T-helper 22 cell (primary cell): Measurements from ENCODE around the gene FAM13A.
"Not testable (repeated sequence)": the region's sequence is repeated elsewhere in the genome, so short reads cannot be mapped to it uniquely, and the experiment has no call there.

Experiments
- DNase-seq: peaks from one replicate; pipeline ENCODE4 v3.0.0-alpha.2; 2020; ENCODE audit warnings: low read depth

FAM13A gene

DNA sequence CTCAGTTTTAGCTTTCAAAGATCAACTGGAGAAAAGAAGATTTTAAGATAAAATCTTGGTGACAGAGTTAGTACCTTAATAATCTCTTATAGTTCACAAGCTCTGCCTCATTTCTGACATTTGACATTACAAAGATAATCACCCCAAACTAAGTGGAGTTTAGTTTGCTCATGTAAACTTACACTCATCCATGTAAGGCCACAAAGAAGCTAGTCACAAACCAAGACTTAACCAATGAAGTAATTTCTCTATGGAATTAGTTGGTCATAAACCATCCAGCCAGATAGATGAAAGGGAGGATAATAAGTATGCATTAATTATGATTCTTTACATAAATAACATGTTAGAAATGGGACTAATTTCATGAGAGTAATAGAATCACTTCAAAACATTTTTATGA, 159.2 kb downstream of the FAM13A start:
- DNase-seq: no peak

DNA sequence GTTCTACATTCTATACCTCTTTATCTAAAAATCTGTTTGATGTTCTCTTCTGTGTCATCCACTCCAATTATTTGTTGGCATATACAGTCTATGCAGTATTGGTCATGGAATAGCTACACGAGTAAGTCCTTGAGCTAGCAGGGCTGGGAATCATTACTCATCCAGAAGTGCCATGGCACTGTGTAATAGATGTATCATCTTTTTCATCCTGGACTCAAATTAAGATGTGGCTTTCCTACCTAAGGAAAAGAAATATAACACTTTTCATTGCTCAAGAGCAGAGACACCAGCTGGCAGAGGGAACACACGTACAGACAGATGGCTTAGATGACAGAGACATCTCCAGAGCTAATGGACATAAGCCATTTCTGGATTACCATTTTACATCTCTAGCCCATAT, 159.8 kb downstream of the FAM13A start:
- no peak for DNase-seq

DNA sequence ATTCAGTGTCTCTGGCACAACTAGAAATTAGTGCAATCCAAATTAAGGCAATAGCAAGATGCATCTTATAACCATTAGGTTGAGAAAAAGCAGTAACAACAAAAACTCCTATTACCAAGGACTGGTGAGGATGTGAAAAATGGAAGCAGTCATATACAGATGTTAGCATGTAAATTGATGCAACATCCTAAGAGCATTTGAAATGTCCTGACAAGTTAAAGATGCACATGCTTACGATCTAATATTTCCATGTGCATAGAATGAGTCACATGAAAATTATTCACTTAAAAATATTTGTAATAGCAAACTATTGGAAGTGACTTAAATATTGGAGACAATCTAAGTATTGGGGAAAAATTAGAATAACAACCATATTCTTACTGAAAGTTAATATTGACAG, 163.0 kb downstream of the FAM13A start:
- DNase-seq: no peak

DNA sequence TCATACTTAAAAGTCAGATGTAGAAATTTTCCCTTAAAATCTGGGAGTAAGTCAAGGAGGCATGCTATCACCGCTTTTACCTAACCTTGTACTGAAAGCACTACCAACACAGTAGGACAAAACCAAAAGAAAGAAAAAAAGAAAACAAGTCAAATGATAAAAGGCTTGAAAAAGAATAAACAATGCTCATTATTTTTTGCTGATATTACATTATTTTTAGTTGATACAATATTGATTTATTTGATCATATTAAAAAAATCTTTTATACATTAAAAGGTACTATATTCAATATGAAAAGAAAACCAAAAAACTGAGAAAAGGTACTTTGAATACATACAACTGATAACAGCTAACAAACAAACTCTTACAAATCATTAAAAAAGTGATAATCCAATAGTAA, 164.3 kb downstream of the FAM13A start:
- no peak for DNase-seq

DNA sequence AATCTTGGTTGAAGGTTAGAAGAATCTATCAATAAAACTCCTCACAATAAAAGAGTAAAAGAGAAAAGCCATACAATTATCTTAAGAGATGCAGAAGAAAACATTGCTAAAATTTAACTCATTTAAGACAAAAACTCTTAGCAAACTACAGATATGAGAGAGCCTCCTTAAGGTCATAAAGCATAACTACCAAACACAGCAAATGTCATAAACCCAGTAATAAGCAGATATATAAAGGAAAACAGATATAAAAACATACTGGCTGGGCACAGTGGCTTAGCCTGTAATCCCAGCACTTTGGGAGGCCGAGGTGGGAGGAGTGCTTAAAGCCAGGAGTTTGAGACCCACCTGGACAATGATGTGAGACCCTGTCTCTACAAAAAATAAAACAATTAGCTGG, 165.3 kb downstream of the FAM13A start:
- DNase-seq: no peak

DNA sequence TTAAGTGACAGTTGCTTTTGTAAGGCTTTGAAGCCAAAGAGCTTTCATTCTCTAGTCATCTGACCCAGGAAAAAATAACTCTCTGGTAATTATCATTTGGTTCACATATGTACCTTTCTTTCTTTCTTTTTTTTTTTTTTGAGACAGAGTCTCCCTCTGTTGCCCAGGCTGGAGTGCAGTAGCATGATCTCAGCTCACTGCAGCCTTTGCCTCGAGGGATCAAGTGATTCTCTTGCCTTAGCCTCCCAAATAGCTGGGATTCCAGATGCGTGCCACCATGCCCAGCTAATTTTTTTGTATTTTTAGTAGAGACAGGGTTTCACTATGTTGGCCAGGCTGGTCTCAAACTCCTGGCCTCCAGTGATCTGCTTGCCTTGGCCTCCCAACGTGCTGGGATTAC, 169.6 kb downstream of the FAM13A start:
- not testable (repeated sequence) for DNase-seq

DNA sequence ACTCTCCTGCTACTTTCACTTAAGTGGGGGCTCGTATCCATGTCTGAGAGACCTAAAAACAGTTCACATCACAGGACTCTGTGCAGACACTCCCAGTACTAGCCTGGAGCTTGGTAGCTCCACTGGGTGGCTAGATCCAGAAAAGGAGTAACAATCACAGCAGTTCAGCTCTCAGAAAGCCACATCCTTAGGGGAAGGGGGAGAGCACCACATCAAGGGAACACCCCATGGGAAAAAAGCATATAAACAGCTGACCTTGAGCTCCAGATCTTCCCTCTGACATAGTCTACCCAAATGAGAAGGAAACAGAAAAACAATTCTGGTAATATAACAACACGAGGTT, 175.8 kb downstream of the FAM13A start:
- DNase-seq: no peak

DNA sequence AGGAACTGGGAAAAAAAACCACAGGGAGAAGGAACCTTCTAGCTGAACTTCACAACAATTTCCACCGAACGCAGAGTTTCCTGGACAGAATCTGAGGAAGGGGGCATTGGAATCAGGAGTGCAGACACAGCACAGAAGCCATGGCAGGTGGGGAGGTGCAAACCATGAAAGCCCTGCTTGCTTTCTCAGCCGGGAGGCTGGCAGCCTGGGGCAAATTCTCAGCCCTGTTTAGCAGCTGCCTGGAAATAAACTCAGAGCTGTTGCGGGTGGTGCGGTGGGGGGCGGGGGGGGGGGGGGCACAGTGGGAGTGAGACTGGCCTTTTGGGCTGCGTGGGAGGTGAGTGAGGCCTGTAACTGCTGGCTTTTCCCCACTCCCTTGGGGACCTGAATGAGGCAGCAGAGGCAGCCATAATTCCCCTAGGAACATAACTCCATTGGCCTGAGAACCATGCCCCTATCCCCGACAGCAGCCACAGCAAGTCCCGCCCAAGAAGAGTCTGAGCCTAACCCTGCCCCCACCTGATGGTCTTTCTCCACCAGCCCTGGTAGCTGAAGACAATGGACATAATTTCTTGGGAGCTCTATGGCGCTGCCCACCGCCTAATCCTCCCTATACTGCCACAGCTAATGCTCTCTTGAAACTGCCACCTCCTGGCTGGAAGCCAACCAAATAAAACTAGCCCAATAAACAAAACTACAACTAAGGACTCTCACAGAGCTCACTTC, 176.3 kb downstream of the FAM13A start:
- no peak for DNase-seq

DNA sequence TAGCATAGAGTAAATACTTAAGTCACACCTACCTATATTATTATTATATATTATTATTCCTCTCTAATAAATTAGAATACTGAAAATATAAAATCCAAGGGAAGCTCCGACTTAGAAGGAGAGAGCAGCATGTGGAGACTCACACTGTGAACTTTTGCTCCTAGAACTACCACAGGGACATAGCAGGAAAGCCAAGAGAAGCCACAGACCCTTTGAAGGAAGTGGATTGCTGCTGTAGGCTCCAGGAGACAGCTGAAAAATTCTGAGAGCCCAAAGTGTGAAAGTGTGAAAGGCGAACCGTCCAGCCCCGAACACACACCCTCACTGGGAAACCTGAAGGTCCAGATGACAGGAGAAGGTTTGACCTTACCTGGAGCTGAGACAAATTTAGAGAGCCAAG, 177.0 kb downstream of the FAM13A start:
- no peak for DNase-seq

DNA sequence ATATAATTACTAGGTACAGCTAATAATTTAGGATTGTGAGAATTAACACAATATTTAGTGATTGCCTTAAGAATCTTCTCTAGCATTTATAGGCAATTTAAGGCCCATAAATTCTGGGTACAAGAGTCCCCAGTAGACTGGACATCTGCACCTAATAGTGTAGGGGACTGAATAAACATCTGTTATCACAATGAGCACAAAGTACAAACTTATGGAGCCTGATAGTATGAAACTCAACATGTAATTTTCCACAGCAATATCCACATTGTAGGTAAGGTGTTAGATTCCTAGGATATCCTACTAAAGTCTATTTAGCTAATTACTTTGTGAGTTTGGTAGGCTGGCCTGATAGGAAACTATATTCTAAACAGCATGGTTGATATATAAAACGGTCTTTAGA, 178.3 kb downstream of the FAM13A start:
- DNase-seq: no peak

DNA sequence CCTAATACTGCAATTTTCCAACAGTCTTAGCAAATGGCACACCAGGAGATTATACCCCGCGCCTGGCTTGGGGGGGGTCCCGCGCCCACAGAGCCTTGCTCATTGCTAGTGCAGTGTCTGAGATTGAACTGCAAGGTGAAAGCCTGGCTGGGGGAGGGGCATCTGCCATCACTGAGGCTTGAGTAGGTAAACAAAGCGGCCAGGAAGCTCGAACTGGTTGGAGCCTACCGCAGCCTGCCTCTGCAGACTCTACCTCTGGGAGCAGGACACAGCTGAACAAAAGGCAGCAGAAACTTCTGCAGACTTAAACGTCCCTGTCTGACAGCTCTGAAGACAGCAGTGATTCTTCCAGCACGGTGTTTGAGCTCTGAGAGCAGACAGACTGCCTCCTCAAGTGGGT, 186.6 kb downstream of the FAM13A start:
- no peak for DNase-seq

DNA sequence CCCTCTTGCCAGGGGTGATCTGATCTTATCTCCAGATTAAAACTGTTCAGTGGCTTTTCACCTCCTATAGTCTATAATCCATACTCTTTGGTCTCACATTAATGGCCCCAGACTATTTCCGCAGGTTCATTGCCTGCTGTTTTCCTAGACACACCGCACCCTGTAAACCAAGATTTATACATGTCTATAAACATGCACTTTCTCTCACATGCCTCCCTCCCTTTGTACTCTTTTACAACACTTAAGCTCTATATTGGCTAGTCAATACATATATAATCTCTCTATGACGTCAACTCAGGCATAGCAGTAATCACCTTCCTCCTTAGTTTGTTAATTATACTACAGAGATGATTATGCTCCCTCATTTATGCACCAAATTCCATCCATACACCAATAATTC, 188.5 kb downstream of the FAM13A start:
- no peak for DNase-seq

DNA sequence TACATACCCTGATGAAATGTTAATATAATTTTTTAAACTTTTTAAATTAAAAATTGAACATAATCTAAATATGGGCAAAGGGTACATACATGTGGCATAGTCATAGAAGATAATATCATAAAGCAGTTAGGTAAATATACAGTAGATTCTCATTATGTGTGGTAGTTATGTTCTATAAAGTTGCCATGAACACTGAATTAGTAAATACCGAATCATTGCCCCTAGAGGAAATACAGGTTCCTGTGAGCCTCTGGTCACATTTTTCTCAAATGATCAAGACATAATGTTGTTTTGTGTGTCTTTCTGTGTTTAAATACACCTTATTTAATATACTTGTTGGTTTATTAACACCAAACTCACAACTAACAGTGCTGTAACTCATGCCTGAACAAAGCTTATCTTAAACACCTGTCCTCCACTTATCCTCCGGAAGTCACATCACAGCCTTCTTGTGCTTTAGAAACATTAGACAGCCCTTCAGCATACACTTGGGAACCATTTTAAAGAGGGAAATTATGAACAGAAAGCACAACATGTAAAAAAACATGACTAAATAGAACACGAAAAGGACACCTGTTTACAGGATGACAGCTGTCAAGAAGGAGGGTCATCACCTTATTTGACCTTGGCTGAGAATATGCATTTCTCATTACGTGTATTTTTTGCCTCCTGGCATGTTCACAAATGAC, 190.0 kb downstream of the FAM13A start:
- DNase-seq: no peak

DNA sequence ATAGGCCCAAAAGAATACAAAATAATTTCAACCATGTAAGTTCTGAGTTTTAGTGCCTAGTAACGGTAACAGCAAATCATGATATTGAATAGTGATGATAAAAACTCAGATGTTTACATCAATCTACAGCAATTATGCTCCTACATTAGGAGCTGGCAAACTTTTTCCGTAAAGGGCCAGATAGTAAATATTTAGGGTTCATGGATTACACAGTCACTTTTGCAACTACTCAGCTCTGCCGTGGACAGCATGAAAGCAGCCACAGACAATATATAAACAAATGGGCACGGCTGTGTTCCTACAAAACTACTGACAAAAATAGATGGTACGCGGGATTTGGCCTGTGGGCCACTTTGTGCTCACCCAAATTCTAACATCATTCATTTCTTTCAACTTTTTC, 191.5 kb downstream of the FAM13A start:
- DNase-seq: no peak

DNA sequence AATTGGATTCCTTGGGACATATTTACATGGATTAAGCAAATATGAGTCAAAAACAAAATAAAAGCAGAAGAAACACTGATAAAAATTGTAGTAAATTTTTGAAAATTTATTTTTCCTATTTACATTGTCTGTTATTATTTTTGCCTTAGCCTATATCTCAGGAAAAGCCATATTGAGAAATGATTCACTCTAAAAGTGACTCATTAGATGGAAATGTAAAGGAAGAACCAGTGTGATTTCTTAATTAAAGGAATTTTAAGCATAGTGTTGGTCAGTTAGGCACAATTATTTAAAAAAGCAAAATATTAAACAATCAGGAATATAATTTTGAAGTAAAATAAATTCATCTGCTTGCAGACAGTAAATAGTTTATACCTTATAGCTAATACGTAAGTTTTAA, 191.9 kb downstream of the FAM13A start:
- DNase-seq: no peak

DNA sequence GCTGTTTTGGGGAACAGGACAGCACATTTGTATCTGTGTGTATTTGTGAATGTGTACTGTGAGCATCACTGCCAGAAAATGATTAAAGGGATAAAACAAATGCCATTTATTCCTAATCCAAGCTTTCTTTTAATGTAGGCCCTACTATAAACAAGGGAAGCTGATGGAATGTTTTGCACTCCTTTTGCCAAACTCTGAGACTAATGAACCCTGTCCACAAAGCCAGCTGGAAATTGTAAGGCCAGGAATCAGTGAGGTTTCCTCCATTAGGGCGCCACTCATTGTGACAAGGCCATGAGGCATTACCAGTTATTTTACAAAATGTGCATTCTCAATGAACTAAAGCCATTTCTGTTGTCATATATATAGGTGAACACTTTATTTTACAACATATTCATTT, 196.4 kb downstream of the FAM13A start:
- DNase-seq: no peak

DNA sequence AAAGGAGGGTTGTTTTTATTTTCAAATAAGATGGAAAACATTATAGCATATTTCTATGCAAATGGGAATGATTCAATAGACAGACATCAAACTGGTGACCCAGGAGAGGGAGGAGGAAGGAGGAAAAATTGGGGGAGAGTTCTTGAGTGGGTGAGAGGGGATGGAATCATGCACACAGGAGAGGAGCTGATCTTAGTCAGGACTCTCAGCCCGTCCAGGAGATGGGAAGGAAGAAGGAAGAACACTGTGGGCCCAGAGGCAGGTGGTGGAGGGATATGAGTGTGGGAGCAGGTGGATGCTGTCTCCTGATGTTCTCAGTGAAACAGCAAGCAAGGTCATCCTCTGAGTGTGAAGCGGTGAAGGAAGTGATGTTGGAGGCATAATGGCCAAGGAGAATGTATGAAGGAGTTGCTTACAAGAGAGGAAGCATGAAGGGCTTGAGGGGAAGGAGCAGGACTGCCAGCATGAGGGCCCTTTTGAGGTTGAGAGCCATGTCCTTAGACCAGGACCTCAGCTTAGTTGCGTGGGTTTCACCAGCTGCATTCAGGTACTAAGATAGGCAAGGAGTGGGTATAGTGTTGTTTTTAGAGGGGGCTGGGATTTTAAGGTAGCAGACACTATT, 197.7 kb downstream of the FAM13A start:
- no peak for DNase-seq

DNA sequence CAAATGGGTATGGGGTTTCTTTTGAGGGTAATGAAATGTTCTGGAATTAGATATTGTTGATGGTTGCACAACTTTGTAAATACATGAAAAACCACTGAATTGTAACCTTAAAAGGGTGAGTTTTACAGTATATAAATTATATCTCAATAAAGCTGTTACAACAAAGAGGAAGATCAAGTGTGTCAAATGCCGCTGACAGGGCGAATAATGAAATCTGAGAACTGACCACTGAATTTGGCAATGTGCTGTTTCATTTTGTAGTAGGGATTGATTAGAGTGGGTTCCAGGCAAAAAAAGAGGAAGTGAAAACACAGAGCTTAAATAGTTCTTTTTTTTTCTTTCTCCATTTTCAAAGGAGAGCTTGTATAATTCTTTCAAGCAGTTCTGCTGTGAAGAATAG, 198.2 kb downstream of the FAM13A start:
- no peak for DNase-seq

DNA sequence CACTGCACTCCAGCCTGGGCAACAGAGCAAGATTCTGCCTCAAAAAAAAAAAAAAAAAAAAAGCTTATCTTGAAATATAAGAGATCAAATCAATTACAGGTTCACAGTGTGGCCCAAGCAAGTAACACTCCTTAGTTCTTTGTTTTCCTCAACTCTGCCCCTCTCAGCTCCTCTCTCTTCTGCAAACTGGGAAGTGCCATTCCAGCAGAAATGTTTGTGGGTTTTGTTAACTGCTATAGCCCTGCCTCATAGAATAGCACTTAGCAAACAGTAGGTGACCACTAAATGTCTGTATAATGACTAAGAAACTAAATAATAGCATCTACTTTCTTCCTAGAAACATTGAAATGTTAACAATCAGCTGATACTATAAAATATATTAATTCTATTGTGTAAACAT, 199.4 kb downstream of the FAM13A start:
- DNase-seq: no peak

DNA sequence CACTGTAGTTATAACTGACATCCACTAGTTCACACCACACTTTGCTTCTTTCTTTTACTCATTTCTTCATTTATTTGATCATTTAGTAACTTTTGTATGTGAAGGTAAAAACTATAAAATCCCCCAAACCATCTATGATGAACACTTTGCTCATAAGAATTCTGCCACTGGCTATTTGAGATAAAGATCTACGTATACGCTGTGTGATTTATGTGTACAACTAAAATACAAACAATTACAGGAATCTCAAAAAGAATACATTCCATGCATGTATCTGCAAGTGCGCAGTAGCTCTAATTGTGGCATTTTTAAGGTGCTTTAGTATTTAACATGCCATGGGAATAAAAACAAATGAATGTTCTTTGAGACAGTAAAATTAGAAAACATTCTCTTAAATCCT, 202.5 kb downstream of the FAM13A start:
- DNase-seq: no peak

DNA sequence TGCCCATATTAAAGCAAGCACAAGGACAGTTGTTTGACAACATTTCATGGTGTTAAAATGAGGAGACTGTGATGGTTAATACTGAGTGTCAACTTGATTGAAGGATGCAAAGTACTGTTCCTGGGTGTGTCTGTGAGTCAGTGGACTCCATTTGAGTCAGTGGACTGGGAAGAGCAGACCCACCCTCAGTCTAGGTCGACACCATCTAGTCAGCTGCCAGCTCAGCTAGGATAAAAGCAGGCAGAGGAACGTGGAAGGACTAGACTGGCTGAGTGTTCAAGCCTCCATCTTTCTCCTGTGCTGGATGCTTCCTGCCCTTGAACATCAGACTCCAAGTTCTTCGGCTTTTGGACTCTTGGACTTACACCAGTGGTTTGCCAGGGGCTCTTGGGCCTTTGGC, 203.4 kb downstream of the FAM13A start:
- DNase-seq: not testable (repeated sequence)

DNA sequence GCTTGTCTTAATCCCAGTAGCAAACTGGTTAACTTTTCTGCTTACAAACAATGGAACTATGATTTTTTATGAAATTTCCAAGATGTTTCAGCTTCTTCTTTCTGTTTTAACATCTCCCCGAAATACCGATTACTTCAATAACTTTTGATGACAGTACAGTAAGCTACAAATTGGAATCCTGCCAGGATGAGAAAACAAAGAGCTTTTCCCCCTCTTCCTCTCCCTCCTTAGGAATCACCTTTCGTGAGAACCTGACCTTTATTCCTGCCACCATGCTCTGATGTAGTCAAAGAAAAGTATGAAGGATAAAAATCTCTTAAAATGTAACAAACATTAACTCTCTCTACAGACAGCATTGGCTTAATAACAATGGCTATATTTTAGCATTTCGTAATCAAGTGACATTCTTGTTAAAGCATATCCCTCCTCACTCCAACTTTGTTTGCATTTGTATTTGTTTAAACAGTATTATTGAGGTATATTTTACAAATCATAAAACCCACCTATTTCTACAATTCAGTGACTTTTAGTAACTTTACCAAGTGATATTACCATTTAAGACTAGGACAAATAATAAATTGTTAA, 210.7 kb downstream of the FAM13A start:
- DNase-seq: no peak

DNA sequence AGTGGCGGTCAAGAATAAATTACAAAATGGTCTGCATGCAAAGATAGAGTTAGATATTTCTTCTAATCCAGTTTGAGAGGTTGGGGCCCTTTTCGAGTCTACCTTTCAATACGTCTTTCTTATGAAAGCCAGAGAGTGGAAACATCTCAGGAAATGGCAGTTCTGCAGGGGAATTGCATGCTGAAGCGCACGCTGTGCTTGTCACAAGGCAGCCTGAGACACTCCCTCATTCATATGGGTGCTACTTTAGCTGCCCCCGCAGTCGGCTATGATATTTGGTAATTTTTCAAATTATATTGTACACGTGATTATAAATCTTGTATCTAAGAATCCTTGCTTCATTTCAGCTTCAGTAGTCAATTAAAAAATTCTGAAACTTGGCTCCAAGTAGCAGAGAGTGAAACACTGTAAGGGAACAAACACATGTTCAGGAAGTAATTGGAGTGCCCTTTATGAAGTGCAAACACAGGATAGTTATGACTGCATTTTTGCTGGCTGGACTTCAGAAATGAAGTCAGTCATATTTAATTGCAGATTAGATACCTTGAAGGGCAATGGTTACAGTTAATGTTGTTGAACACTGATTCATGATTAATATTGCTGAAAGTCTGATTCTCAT, 213.8 kb downstream of the FAM13A start:
- DNase-seq: no peak
